Lower leg skin (tissue), 3 donors: Measurements from ENCODE around the gene ANO1.

Source experiments
- POLR2A ChIP-seq, 2 donors: fragments of 450-650 bp; IDR thresholded peaks; one replicate each; pipeline ENCODE4 v1.6.1; 2016 to 2017; ENCODE audit warnings: antibody characterized with exemption in 2 of 2, mild to moderate bottlenecking in 1 of 2, moderate library complexity in 1 of 2
- TF ChIP-seq, protein P1 (sequence below), 3 donors: fragments of 450-650 bp; IDR thresholded peaks; one replicate each; pipeline ENCODE4 v1.5.1; 2016; ENCODE audit warnings: antibody characterized with exemption in 3 of 3, mild to moderate bottlenecking in 3 of 3, moderate library complexity in 2 of 3

DNA sequence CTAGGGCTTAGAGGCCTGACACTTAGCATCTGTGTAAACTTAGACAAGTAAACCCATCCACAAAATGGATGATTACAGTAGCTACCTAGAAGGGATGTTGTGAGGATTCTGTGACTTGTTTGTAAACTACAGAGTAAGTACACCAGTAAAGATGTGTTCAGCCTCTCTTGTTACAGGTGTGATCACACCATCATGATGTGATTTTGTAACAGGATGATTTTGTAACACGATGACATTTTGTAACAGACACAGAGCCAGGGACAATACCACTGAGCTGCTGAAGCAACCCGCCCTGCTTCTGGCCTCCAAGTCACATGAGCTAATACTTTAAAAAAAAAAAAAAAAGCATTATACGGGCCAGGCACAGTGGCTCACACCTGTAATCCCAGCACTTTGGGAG is 142.0 kb downstream of the ANO1 start:
- TF ChIP-seq, protein P1, sequence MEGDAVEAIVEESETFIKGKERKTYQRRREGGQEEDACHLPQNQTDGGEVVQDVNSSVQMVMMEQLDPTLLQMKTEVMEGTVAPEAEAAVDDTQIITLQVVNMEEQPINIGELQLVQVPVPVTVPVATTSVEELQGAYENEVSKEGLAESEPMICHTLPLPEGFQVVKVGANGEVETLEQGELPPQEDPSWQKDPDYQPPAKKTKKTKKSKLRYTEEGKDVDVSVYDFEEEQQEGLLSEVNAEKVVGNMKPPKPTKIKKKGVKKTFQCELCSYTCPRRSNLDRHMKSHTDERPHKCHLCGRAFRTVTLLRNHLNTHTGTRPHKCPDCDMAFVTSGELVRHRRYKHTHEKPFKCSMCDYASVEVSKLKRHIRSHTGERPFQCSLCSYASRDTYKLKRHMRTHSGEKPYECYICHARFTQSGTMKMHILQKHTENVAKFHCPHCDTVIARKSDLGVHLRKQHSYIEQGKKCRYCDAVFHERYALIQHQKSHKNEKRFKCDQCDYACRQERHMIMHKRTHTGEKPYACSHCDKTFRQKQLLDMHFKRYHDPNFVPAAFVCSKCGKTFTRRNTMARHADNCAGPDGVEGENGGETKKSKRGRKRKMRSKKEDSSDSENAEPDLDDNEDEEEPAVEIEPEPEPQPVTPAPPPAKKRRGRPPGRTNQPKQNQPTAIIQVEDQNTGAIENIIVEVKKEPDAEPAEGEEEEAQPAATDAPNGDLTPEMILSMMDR (IDR thresholded peaks at IDR 0.05) = no peak
- no peak for TF ChIP-seq POLR2A (IDR thresholded peaks at IDR 0.05)
